Colonic mucosa (tissue), 4 donors: ENCODE results near the gene KLK10. TPM values are rescaled to one million over a fixed set of nuclear protein-coding genes. Genes with fewer than 3 reads are reported as not detected.
A peak's percentile ranks its signal among the peaks of the same experiment; 100 is the strongest.

Source experiments
- DNase-seq: peaks from one replicate; pipeline ENCODE4 v3.0.0-alpha.2; 2020
- H3K27ac ChIP-seq: fragments of 200-600 bp; one replicate; pipeline ENCODE4 v1.8.0; 2021
- H3K27me3 ChIP-seq: fragments of 200-600 bp; one replicate; pipeline ENCODE4 v1.8.0; 2021
- H3K36me3 ChIP-seq: fragments of 200-600 bp; one replicate; pipeline ENCODE4 v1.8.0; 2021
- H3K4me1 ChIP-seq: fragments of 200-600 bp; one replicate; pipeline ENCODE4 v1.8.0; 2021; ENCODE audit warnings: mild to moderate bottlenecking
- H3K4me3 ChIP-seq: fragments of 200-600 bp; one replicate; pipeline ENCODE4 v1.8.0; 2021
- H3K9ac ChIP-seq, 2 donors: one replicate each; pipeline ENCODE4 v1.7.0; 2013; ENCODE audit warnings: control low read depth in 2 of 2, low read depth in 2 of 2, low read length in 2 of 2
- H3K9me3 ChIP-seq: fragments of 200-600 bp; one replicate; pipeline ENCODE4 v1.8.0; 2021
- intact Hi-C: fragments of 100-400 bp; cut with DNase I; formaldehyde crosslinking; loops from one replicate; pipeline ENCODE4 v1.14.1; 2022
- total RNA-seq, 2 donors: library from RNA; stranded (reverse); fragmentation: NEBNext Ultra II Directional in 1 of 2; extraction: Animal tissue kit (Norgen Biotek cat#: 25700) in 1 of 2; gene quantifications; one replicate each; pipeline ENCODE4 v1.2.1, GENCODE V29; 2021
- TF ChIP-seq, protein P1 (sequence below): fragments of 200-600 bp; IDR thresholded peaks from one replicate; pipeline ENCODE4 v1.8.0; 2022; ENCODE audit warnings: antibody characterized with exemption, mild to moderate bottlenecking
- donor health status: healthy.
- donor health status: DM: no; HTN: no; CAD: no.
- donor health status: DM: no; HTN: no; CAD: no.

The KLK10 gene, protein sequence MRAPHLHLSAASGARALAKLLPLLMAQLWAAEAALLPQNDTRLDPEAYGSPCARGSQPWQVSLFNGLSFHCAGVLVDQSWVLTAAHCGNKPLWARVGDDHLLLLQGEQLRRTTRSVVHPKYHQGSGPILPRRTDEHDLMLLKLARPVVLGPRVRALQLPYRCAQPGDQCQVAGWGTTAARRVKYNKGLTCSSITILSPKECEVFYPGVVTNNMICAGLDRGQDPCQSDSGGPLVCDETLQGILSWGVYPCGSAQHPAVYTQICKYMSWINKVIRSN
- 1 to 10 TPM in 1 of 2 donors, under 1 TPM in 1; 0.40 to 1.1 TPM for total RNA-seq

DNA sequence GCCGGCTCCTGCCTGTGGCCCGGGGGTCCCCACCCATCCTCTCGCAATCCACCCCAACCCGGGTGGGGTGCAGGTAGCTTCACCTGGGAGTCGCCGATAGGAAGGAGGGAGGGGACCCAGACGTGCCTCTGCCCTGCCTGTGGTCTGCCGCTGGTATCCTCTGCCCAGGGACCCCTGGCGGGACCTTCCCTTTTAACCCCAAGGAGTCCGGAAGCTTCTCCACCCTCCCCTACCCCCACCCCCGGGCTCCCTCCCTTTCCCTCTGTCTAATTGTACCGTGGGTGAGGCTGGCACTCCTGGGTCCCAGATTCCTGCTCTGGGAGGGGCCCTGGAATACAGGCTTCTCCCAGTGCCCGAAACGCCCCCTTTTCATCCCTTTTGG lies at the start of gene KLK10:
Gene KLK10, minus strand, starts transcription at position 166 of the 382 bp plus-strand sequence. CDS start 579 bp downstream, outside the sequence.
- H3K9ac ChIP-seq, result no peak within 1 kb of the TSS
- TF ChIP-seq, protein P1, sequence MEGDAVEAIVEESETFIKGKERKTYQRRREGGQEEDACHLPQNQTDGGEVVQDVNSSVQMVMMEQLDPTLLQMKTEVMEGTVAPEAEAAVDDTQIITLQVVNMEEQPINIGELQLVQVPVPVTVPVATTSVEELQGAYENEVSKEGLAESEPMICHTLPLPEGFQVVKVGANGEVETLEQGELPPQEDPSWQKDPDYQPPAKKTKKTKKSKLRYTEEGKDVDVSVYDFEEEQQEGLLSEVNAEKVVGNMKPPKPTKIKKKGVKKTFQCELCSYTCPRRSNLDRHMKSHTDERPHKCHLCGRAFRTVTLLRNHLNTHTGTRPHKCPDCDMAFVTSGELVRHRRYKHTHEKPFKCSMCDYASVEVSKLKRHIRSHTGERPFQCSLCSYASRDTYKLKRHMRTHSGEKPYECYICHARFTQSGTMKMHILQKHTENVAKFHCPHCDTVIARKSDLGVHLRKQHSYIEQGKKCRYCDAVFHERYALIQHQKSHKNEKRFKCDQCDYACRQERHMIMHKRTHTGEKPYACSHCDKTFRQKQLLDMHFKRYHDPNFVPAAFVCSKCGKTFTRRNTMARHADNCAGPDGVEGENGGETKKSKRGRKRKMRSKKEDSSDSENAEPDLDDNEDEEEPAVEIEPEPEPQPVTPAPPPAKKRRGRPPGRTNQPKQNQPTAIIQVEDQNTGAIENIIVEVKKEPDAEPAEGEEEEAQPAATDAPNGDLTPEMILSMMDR, result no peak

DNA sequence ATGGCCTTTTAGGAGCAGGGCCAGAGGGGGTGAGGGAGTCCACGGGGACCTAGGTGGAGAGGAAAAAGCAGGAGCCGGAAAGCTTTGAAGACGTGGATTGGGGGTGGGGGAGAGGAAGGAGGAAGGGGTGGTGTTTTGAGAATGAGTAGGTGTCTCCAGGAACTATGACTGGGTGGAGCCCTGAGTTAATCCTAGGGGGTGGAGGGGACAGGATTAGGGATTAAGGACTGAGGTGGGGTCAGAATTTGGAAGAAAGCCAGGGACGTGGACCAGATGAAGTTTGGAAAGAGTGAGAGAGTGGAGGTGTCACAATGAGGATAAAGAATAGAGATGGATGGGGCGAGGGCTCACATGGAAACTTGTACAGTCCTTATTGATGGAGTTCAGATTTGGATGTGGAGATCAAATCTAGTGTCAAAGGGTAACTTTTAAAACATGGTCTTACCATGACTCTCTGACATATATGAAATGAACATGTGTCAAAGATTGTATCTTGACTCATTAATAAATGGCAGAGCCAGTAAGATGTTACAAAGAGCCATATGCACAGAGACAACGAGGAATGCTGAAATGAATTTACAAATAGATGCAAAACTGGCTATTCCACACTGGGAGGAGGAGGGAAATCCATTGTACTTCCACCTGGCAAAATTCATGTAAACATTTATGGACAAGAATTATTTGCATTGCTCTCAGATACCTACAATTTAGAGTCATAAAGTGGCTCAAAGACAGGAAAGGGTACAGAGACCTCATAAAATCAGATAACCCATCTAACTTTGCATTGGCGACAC lies 47.1 kb upstream of the KLK10 start:
- H3K4me1 ChIP-seq, result no peaks in the 10 kb centered on the region
- H3K27ac ChIP-seq, result no peak overlapping the region
- H3K9me3 ChIP-seq, result no peaks in the 10 kb centered on the region
- no peak overlapping the region for H3K9ac ChIP-seq
- no peak for DNase-seq
- intact Hi-C loops, result no loop called here
- TF ChIP-seq, protein P1, result no peak
- no peaks in the 10 kb centered on the region for H3K36me3 ChIP-seq
- H3K4me3 ChIP-seq, result no peak overlapping the region
- H3K27me3 ChIP-seq, result peaks cover 20% of the 10 kb centered on the region

More for the DNA sequence above, at the start of gene KLK10:
- DNase-seq, result no peak
- Histone ChIP-seq H3K4me3 (peak within 1 kb of the TSS; percentile 2), H3K4me1 (peaks cover 7% of the 10 kb centered on the region), H3K9me3 (no peaks in the 10 kb centered on the region), H3K36me3 (no peaks in the 10 kb centered on the region), H3K27me3 (peaks cover 26% of the 10 kb centered on the region), H3K27ac (no peak within 1 kb of the TSS)
- intact Hi-C loops, result no loop called here

DNA sequence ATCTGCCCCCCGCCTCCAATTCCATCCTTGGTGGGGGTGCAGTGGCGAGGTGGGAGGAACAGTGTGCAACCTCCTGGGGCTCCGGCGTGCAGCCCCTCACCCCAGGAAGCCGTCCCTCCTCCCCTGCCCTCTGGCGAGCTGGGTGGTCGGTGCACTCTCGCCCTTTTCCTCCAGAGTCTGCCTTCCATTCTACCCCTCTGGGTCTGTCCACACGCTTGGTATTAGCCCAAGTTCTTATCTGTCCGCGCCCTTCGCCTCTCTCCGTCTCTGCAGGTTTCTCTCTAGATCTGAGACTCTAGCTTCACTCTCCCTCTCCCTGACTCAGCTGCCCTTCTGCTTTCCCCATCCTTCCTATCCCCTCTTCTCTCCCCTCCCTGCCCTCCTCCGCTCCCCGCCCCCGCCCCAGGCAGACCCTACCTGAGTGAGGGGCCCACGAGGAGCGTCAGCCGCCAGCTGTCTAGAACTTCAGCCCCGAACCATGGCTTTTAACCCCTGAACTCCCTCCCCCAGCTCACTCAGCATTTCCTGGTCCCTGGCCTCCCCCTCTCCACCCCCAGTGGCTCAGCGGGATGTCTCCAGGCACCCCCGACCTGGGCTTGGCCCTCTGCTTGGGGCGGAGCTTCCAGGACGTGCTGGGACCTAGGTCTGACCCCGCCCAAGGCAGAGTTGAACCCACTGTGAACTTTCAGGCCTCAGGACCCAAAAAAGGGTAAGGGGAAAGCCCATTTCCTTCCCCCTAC lies 45.9 kb upstream of the KLK10 start:
- Histone ChIP-seq H3K36me3 (no peaks in the 10 kb centered on the region), H3K4me3 (no peak overlapping the region), H3K4me1 (no peaks in the 10 kb centered on the region), H3K9me3 (no peaks in the 10 kb centered on the region), H3K9ac (no peak overlapping the region), H3K27ac (no peak overlapping the region), H3K27me3 (peaks cover 20% of the 10 kb centered on the region)
- DNase-seq, result no peak
- TF ChIP-seq, protein P1, result no peak
- intact Hi-C loops, result no loop called here

DNA sequence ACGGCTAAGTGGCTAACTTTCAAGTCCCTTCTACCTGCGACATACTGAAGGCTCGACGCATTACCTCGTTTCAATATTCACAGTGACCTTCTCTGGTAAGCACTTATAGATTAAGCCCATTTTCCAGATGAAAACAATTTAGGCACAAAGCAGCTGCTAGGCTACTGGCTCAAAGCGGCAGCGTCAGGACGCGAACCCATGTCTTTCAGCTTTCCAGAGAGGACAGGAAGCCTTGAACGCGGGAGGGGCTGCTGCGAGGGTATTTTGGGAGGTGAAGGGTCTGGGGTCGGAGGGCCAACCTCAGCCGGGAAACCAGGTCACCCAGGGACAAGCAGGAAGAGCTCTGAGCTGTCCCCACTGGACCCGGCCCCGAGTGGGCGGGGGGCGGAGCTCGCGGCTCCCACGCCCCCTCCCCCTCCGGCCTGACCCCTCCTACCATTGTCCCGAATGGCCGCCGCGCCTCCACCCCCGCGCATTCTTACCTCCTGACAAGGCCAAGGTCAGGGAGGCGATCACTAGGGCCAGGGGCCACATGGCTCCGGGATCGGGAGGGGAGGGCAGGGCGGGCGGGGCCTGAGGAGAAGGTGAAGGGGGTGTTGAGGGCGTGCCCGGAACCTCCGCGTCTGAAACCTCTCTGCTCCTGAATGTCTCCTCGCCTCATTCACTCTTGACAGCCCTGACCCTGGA lies 45.2 kb upstream of the KLK10 start, which contains the start of gene KLK13:
Gene KLK13, minus strand, starts transcription at position 559 of the 687 bp plus-strand sequence. Its CDS starts 25 bp downstream, at position 534.
- H3K4me3 ChIP-seq, result no peak within 1 kb of the TSS
- H3K9ac ChIP-seq, result no peak within 1 kb of the TSS
- H3K27me3 ChIP-seq, result peaks cover 20% of the 10 kb centered on the region
- intact Hi-C loops, result no loop called here
- H3K4me1 ChIP-seq, result no peaks in the 10 kb centered on the region
- TF ChIP-seq, protein P1, result no peak
- DNase-seq, result no peak
- no peaks in the 10 kb centered on the region for H3K36me3 ChIP-seq
- no peaks in the 10 kb centered on the region for H3K9me3 ChIP-seq
- H3K27ac ChIP-seq, result no peak within 1 kb of the TSS

DNA sequence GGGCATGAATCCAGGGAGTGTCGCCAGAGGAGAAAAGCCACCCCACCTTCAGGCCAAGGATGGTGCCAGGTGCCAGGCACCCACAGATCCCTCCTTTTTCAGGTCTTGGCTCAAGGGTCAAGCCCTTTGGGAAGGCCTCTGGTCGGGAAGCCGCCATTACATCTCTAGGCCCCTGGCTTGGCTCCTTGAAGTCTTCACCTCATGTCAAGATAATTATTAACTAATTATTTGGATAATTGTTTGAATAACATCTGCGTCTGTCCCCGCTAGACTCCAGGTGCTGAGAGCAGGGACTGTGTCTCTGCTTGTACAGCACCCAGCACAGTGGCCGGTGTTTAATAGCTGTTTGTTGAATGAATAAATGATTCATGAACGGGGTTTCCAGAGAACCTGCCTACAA lies 44.2 kb upstream of the KLK10 start:
- TF ChIP-seq, protein P1, result no peak
- no peak for DNase-seq
- no peak overlapping the region for H3K4me3 ChIP-seq

More for the DNA sequence above, 44.2 kb upstream of the KLK10 start:
- no peak overlapping the region for H3K27ac ChIP-seq
- H3K9ac ChIP-seq, result no peak overlapping the region
- H3K4me1 ChIP-seq, result no peaks in the 10 kb centered on the region
- no peaks in the 10 kb centered on the region for H3K36me3 ChIP-seq
- intact Hi-C loops, result no loop called here
- H3K27me3 ChIP-seq, result peaks cover 20% of the 10 kb centered on the region
- H3K9me3 ChIP-seq, result no peaks in the 10 kb centered on the region
